ENCODE results near the gene TMEM165. TPM values are rescaled to one million over a fixed set of nuclear protein-coding genes. Genes with fewer than 3 reads are reported as not detected.
A peak's percentile ranks its signal among the peaks of the same experiment; 100 is the strongest.

Gene TMEM165
- total RNA-seq, 2 experiments from 2014 or later: 68.4 to 72.6 TPM

DNA sequence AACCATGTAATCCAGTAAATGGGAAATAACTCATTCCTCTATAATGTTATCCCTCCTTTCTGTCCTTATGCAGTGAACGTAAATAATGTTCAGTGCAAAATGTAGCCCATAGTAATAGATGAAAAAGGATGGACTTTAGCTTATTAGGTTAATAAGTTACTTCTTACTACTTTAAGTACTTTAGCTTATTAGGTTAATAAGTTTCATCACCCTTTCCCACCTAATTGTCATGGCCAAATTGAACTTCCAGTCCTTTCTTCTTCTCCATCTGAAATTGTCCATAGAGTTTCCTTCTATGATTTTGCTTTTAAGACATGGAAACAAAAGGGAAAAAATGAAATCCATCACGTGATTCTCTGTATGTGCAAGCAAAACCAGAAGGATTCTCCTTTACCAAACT lies 15.2 kb upstream of the TMEM165 start:
- ATAC-seq (ENCODE audit: low read depth): no peak
- H3K27ac Mint-ChIP-seq: no peak overlapping the region
- peaks cover 11% of the 10 kb centered on the region for H3K4me1 Mint-ChIP-seq
- no peaks in the 10 kb centered on the region for H3K9me3 Mint-ChIP-seq
- H3K4me3 Mint-ChIP-seq: no peak overlapping the region
- H3K36me3 Mint-ChIP-seq: no peaks in the 10 kb centered on the region
- no peak for DNase-seq
- POLR2A ChIA-PET: no interaction called here
- no peaks in the 10 kb centered on the region for H3K27me3 Mint-ChIP-seq

DNA sequence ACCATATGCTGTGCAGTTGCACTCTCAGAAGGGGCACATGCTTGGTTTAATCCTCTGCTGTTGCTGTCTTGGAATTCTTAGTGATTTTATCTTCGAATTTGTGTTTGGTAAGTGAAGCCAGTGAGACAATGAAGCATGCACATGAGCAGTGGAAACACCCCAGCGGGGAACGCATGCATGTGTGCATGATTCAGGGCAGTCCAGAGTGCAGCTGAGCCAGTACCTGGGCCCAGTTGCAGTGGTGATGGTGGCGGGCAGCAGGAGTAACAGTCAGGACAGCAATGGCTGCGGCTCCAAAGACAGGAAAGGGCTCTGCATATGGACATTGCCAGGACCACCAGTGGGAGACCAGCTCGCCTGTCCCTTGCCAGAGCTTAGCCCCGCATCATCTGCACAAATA lies 14.3 kb upstream of the TMEM165 start:
- Mint-ChIP-seq H3K4me3 (peak overlapping the region; percentile 10), H3K36me3 (no peaks in the 10 kb centered on the region), H3K9me3 (no peaks in the 10 kb centered on the region), H3K4me1 (peaks cover 15% of the 10 kb centered on the region), H3K27ac (peak overlapping the region; percentile 7), H3K27me3 (no peaks in the 10 kb centered on the region)
- ATAC-seq (ENCODE audit: low read depth): no peak
- POLR2A ChIA-PET: no interaction called here
- no peak for DNase-seq

DNA sequence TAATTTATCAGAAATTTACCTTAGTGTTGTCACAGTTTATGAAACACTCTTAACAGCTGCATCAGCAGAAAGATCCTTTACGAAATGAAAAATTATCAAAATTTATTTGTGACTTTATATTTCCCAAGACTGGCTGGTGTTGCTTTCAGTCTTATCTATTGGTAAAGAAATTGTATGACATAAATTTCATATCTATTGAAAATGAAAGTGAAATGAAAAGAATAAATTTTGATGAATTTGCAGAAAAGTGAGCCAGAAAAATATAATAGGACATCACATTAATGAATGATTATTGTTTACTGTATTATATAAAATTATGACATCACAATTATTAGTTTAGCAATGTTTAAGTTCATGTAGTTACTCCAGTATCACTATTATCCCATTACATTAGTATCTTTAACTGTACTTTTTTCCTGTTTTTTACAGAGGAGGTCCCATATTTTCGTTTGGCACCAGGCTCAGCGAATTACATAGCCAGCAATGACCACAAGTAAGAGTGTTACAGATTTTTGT lies 13.2 kb upstream of the TMEM165 start:
- DNase-seq (no peak), ATAC-seq (ENCODE audit: low read depth) (no peak)
- Mint-ChIP-seq H3K9me3 (no peaks in the 10 kb centered on the region), H3K36me3 (no peaks in the 10 kb centered on the region), H3K4me1 (peaks cover 15% of the 10 kb centered on the region), H3K4me3 (no peak overlapping the region), H3K27me3 (no peaks in the 10 kb centered on the region), H3K27ac (no peak overlapping the region)
- POLR2A ChIA-PET: no interaction called here

DNA sequence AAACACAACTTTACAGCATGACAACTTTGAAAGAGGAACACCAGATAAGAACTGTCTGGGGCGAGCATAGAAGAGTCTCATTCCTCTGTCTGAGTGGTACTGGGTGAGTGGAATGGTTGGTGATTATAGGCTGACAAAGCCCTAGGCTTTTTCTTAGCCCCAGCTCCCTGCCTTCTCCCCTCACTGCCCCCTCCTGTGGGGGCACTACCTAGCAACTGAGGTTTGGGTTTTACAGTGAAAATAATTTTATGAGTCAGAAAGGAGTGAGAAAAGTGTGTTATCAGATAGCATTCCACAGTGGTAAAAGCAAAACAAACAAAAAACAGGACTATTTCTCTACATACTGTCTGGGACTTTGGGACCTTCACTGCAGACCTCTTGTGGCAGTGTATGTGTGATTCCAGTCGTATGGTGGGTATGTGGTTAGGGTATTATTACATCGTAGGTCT lies 10.5 kb upstream of the TMEM165 start:
- H3K27me3 Mint-ChIP-seq: no peaks in the 10 kb centered on the region
- no peak for ATAC-seq (ENCODE audit: low read depth)
- POLR2A ChIA-PET: interaction anchor here (0.8 to 1.7 kb wide), 2 partner anchors 10 kb away, joined by 3 to 8 read pairs; partner anchors contain the start of gene TMEM165

DNA sequence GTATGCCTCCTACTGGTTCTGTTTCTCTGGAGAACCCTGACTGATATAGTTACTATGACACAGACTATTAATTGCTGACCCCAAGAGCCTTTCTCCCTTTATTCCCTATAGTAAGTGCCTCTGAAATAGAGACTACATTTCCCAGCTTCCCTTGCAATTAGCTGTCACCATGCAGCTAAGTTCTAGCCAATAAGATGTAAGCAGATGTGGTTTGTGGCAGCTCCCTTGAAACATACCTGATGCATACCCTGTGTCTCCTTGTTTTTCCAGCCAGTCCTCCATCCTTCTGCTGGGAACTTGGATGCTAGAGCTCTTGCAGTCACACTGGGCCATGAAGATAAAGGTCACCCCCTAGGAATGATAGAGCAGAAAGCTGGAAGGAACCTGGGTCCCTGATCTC lies 9.7 kb upstream of the TMEM165 start:
- Mint-ChIP-seq H3K4me3 (no peak overlapping the region), H3K27me3 (no peaks in the 10 kb centered on the region), H3K27ac (no peak overlapping the region), H3K9me3 (no peaks in the 10 kb centered on the region), H3K36me3 (no peaks in the 10 kb centered on the region), H3K4me1 (peaks cover 15% of the 10 kb centered on the region)
- ATAC-seq (ENCODE audit: low read depth) (peak; percentile 70), DNase-seq (no peak)
- POLR2A ChIA-PET: interaction anchor here (1.7 kb wide), 1 partner anchor 9 kb away, joined by 8 read pairs; the partner anchor contains the start of gene TMEM165

More for the DNA sequence above, 10.5 kb upstream of the TMEM165 start:
- no peaks in the 10 kb centered on the region for H3K36me3 Mint-ChIP-seq
- peaks cover 15% of the 10 kb centered on the region for H3K4me1 Mint-ChIP-seq
- no peak for DNase-seq
- no peaks in the 10 kb centered on the region for H3K9me3 Mint-ChIP-seq
- no peak overlapping the region for H3K27ac Mint-ChIP-seq
- no peak overlapping the region for H3K4me3 Mint-ChIP-seq

DNA sequence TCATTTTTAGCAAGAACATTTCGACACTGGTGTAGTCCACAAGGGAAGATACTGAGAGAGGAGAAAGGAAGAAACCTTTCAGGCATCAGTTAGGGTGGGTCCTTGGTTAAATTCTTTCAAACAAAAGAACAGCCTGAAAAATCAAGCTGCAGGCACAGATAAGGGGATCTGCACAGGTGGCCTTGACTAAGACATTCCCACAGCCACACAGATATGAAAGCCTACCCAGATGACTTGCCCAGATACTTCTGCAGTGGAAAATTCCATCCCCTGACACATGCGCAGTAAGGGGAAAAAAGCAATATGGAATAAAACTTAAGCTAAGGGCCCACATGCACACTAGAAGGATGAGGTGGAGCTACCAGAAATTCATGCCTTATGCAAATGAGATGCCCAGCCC lies 8.9 kb upstream of the TMEM165 start:
- Mint-ChIP-seq H3K4me1 (peaks cover 10% of the 10 kb centered on the region), H3K9me3 (no peaks in the 10 kb centered on the region), H3K36me3 (no peaks in the 10 kb centered on the region), H3K27me3 (no peaks in the 10 kb centered on the region), H3K4me3 (no peak overlapping the region), H3K27ac (no peak overlapping the region)
- no peak for DNase-seq
- POLR2A ChIA-PET: interaction anchor here (1.7 kb wide), 1 partner anchor 8 kb away, joined by 8 read pairs; the partner anchor contains the start of gene TMEM165
- no peak for ATAC-seq (ENCODE audit: low read depth)

DNA sequence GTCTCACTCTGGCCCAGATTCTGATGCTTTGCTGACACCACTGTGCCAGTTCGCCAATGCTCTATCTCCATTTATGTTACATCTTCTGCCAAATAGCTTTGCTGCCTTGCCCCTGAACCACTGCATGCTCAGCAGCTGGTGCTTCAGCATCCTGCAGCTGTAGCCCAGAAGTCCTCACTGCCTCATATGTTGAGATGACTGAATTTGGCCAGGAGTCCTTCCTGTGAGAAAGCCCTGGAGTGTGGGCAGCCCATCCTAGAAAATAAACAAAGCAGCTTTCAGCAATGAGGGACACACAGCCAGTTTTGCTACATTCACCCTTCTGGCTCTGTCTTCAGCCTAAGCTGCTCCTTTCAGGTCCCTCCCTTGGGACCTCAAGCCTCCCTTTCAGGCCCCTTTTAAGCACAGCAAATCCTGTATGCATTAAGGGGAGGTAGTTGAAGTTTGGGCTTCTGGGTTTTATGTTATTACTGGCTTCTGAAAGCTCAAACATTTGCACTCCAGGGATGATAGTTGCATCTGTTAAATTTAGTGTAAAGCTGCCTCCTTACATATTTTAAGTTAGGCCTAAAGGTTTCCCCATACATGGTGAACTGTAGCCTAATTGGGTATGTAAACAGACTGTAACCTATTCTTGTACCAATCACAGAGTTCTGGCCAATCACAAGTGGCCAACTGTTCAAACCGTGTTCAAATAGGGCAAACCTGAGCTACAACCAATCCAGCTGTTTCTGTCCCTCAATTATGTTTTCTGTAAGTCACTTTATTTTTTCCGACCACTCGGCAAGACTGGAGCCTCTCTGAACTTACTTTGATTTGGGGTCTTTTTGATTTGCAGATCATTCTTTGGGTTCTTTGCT lies 2.1 kb upstream of the TMEM165 start:
- Mint-ChIP-seq H3K27me3 (no peaks in the 10 kb centered on the region), H3K9me3 (no peaks in the 10 kb centered on the region), H3K4me3 (no peak overlapping the region), H3K36me3 (peaks cover 9% of the 10 kb centered on the region), H3K4me1 (peaks cover 25% of the 10 kb centered on the region), H3K27ac (no peak overlapping the region)
- POLR2A ChIA-PET: interaction anchor here (1.9 kb wide), 1 partner anchor 7 kb away, joined by 8 read pairs; no protein-coding TSS in a partner anchor
- no peak for DNase-seq
- ATAC-seq (ENCODE audit: low read depth): no peak

DNA sequence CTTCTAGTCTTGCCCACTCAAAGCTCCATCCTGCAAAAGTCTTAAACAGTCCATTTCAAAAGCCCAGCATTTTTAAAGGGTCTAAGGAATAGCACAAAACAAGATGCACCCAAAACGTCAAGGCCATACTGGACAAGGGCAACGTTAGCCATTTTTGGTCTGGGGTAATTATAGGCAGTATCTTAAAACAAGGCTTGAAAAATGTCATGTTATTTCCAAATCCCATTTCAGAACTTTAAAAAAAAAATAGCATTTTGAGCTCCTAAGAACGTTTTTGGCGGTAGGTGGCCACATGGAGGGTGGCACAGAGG lies 584 bp upstream of the TMEM165 start:
- no peak for ATAC-seq (ENCODE audit: low read depth)
- Mint-ChIP-seq H3K4me1 (peaks cover 34% of the 10 kb centered on the region), H3K9me3 (no peaks in the 10 kb centered on the region), H3K4me3 (peak overlapping the region; percentile 96), H3K27ac (peak overlapping the region; percentile 98), H3K27me3 (no peaks in the 10 kb centered on the region), H3K36me3 (peaks cover 13% of the 10 kb centered on the region)
- POLR2A ChIA-PET: interaction anchor here (0.6 to 2.2 kb wide), 5 partner anchors 9 to 151 kb away, joined by 3 to 10 read pairs (median 3); no protein-coding TSS in a partner anchor
- no peak for DNase-seq

DNA sequence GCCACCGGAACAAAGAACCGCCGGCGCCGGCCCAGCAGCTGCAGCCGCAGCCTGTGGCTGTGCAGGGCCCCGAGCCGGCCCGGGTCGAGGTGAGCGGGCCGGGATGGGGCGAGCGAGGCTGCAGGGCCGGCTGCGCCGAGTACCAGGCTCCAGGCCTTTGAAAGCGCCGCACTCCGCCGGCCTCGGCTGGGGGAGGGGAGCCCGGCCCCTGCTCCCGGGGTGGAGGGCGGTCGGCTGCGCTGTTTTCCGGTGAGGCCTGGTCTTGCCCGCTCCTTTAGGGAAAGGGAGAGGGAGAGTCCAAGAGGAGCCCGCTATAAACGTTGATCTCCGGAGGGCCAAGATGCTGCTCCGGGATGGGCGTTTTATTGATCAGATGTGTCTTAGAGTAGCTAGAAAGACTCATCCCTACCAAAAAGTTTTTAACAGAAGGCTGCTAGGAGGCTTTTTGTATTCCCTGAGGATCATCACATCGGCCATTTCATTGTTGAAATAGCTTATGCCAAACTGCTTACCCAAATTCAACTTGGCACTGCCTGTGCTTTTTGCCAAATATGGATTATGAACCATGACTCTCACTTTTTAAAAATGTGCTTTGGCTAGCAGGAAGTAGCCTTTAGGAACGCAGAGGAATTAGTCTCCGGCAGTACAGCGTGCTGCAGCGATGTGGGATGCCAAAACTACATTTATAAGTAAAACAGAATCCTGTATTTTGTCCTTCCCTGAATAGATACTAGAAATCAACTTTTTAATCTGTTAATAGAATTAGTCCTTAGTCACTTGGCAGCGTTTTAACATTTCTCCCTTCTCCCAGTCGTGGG lies 760 bp downstream of the TMEM165 start:
- ATAC-seq (ENCODE audit: low read depth) (peak; percentile 12), DNase-seq (peak; percentile 66)
- Mint-ChIP-seq H3K4me1 (peaks cover 46% of the 10 kb centered on the region), H3K27me3 (no peaks in the 10 kb centered on the region), H3K36me3 (peaks cover 23% of the 10 kb centered on the region), H3K9me3 (no peaks in the 10 kb centered on the region), H3K27ac (peak overlapping the region; percentile 78), H3K4me3 (peak overlapping the region; percentile 96)
- POLR2A ChIA-PET: interaction anchor here (0.5 to 2.2 kb wide), 2 partner anchors 12 to 149 kb away, joined by 3 to 10 read pairs; no protein-coding TSS in a partner anchor

DNA sequence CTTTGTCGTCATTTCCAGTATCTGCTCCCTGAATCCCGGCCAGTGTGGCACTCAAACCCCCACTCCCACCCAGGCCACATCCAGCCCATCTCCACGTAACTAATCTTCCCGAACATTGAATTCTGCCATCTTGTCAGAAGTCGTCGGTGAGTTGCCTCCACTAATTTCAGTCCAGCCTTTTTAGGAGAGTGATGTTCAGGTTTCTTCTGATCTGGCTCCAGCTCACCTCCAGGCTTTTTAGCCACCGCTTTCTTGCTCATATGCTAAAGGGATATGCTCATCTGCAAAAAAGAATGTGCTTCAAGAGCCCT lies 1.3 kb downstream of the TMEM165 start:
- H3K36me3 Mint-ChIP-seq: peaks cover 23% of the 10 kb centered on the region
- no peak for DNase-seq
- peak overlapping the region; percentile 78 for H3K27ac Mint-ChIP-seq
- ATAC-seq (ENCODE audit: low read depth): no peak
- peak overlapping the region; percentile 92 for H3K4me3 Mint-ChIP-seq
- H3K9me3 Mint-ChIP-seq: no peaks in the 10 kb centered on the region
- H3K27me3 Mint-ChIP-seq: no peaks in the 10 kb centered on the region
- peaks cover 46% of the 10 kb centered on the region for H3K4me1 Mint-ChIP-seq
- POLR2A ChIA-PET: interaction anchor here (0.5 to 2.2 kb wide), 2 partner anchors 11 to 149 kb away, joined by 3 to 10 read pairs; no protein-coding TSS in a partner anchor

DNA sequence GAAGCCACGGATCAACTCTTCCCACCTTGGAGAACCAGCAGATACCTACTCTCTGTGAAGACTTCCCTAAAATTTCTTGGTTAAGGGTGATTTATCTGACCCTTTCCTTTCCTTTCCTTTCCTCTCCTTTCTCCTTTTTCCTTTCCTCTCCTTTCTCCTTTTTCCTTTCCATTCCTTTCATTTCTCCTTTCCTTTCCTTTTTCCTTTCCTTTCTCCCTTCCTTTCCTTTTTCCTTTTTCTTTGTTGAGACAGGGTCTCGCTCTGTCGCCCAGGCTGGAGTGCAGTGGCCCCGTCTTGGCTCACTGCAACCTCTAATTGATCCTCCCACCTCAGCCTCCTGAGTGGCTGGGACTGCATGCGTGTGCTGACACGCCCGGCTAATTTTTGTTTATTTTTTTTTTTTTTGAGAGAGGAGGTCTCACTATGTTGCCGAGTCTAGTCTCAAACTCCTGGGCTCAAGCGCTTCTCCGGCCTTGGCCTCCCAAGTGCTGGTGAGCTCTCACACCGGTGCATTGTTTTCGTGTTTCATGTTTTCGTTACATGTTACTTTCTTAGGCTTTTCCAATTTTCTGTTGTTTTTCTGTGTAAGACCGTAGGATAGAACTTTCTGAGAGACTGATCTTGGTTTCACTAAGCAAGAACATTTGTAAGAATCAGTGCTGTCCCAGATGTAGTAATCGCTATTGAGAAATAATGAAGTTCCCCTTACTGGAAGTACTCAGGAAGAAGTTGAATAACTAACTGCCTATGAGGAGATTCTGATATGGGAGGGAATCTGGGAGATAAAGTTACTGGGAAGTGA lies 2.0 kb downstream of the TMEM165 start:
- Mint-ChIP-seq H3K4me3 (peak overlapping the region; percentile 92), H3K27me3 (no peaks in the 10 kb centered on the region), H3K27ac (peak overlapping the region; percentile 83), H3K4me1 (peaks cover 46% of the 10 kb centered on the region), H3K36me3 (peaks cover 23% of the 10 kb centered on the region), H3K9me3 (no peaks in the 10 kb centered on the region)
- ATAC-seq (ENCODE audit: low read depth) (no peak), DNase-seq (no peak)
- POLR2A ChIA-PET: interaction anchor here (1.1 kb wide), 1 partner anchor 148 kb away, joined by 3 read pairs; no protein-coding TSS in a partner anchor

DNA sequence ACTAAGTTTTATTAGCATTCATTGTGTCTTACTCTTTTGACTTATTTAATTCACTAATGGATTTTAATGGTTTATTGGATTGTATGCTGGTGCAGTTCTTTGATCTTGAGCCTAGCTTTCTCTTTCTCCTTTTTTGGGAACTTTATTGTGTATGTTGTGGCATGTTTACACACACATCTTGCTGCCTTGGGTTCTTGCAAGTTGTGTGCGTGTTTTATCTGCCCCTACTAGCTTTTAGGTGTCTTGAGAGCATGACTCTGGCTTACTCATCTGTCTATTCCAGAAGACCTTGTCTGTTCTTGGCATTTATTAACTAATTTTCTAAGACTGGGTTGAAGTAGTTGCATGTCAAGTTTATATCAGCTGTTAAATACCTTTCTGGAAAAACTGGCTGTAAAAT lies 2.7 kb downstream of the TMEM165 start:
- H3K27me3 Mint-ChIP-seq: no peaks in the 10 kb centered on the region
- POLR2A ChIA-PET: interaction anchor here (1.1 kb wide), 1 partner anchor 147 kb away, joined by 3 read pairs; no protein-coding TSS in a partner anchor
- H3K4me3 Mint-ChIP-seq: peak overlapping the region; percentile 92
- H3K9me3 Mint-ChIP-seq: no peaks in the 10 kb centered on the region
- H3K36me3 Mint-ChIP-seq: peaks cover 25% of the 10 kb centered on the region
- H3K27ac Mint-ChIP-seq: peak overlapping the region; percentile 5
- peaks cover 47% of the 10 kb centered on the region for H3K4me1 Mint-ChIP-seq
- ATAC-seq (ENCODE audit: low read depth) (no peak), DNase-seq (no peak)
